Measurements from ENCODE around the gene ANKRD13A. TPM values are rescaled to one million over a fixed set of nuclear protein-coding genes. Genes with fewer than 3 reads are reported as not detected.

ANKRD13A gene
- total and polyA plus RNA-seq, 2 of the 13 experiments (the other 11 are each of a cell fraction or from before 2014, with no cell fraction given): 34.1 to 41.6 TPM

DNA sequence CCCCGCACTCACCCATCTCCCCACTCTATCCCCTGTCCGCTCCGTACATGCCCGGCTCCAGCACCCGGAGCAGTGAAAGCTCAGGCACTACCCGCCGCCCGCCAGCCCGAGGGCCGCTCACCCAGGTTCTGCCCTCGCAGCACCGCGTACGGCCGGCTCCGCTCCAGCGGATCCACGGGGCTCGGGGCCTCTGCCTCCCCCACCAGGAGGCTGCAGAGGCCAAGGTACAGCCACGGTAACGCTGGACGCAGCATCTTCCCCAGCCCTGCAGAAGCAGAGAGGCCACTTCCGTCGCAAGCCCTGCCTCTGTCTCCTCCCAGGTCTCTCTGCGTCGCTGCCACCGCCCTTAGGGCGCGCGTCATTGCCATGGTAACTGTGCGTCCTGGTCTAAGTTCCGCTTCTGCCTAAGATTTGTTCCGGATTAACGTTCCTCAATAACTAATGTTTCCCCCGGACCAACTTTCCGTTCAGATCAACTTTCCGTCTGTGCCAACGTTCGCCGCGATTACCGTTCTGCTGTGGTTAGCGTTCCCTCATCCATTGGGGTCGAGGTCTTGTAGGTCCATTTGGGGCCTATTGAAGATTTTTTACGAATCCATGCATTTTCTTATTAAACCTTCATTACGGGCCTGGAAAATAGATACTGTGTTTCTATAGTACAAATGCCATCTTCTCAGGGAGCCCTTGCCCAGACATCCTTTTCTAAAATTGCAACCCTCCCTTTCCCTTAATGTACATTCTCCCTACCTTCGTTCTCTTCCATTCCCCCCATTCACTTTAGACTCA is 49.2 kb downstream of the ANKRD13A start, which contains the start of gene C12orf76 (continued):
- TF ChIP-seq, protein P1, sequence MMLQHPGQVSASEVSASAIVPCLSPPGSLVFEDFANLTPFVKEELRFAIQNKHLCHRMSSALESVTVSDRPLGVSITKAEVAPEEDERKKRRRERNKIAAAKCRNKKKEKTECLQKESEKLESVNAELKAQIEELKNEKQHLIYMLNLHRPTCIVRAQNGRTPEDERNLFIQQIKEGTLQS (CRISPR knock-in tag; IDR thresholded peaks at IDR 0.05): 0 out of 2 replicates have a peak, but pooled peaks have one; percentile 32
- TF ChIP-seq ZNF878 (CRISPR knock-in tag; IDR thresholded peaks at IDR 0.05) (peak; percentile 88; the same call in 1 of the 2 replicates), SOX5 (CRISPR knock-in tag; IDR thresholded peaks at IDR 0.05; ENCODE audit: borderline replicate concordance) (peak; percentile 76), CHCHD3 (CRISPR knock-in tag; IDR thresholded peaks at IDR 0.05) (no peak), ZNF496 (CRISPR knock-in tag; IDR thresholded peaks at IDR 0.05; ENCODE audit: insufficient replicate concordance) (no peak), STAG1 (CRISPR knock-in tag; IDR thresholded peaks at IDR 0.05) (peak; percentile 50), NCOA1 (CRISPR knock-in tag; IDR thresholded peaks at IDR 0.05) (peak; percentile 75; the same call in 1 of the 2 replicates), ARNT2 (CRISPR knock-in tag; IDR thresholded peaks at IDR 0.05; ENCODE audit: low read depth) (peak; percentile 80), HNRNPL (IDR thresholded peaks at IDR 0.05; ENCODE audit: low read depth, low read length) (0 out of 2 replicates have a peak, but pooled peaks have one; percentile 45), ZNF274 (CRISPR knock-in tag; IDR thresholded peaks at IDR 0.05) (peak; percentile 84; the same call in 1 of the 2 replicates), ZNF772 (CRISPR knock-in tag; IDR thresholded peaks at IDR 0.05) (peak; percentile 71; the same call in 1 of the 2 replicates)
- TF ChIP-seq, protein P2, sequence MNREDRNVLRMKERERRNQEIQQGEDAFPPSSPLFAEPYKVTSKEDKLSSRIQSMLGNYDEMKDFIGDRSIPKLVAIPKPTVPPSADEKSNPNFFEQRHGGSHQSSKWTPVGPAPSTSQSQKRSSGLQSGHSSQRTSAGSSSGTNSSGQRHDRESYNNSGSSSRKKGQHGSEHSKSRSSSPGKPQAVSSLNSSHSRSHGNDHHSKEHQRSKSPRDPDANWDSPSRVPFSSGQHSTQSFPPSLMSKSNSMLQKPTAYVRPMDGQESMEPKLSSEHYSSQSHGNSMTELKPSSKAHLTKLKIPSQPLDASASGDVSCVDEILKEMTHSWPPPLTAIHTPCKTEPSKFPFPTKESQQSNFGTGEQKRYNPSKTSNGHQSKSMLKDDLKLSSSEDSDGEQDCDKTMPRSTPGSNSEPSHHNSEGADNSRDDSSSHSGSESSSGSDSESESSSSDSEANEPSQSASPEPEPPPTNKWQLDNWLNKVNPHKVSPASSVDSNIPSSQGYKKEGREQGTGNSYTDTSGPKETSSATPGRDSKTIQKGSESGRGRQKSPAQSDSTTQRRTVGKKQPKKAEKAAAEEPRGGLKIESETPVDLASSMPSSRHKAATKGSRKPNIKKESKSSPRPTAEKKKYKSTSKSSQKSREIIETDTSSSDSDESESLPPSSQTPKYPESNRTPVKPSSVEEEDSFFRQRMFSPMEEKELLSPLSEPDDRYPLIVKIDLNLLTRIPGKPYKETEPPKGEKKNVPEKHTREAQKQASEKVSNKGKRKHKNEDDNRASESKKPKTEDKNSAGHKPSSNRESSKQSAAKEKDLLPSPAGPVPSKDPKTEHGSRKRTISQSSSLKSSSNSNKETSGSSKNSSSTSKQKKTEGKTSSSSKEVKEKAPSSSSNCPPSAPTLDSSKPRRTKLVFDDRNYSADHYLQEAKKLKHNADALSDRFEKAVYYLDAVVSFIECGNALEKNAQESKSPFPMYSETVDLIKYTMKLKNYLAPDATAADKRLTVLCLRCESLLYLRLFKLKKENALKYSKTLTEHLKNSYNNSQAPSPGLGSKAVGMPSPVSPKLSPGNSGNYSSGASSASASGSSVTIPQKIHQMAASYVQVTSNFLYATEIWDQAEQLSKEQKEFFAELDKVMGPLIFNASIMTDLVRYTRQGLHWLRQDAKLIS (CRISPR knock-in tag; IDR thresholded peaks at IDR 0.05): no peak
- TF ChIP-seq, protein P3, sequence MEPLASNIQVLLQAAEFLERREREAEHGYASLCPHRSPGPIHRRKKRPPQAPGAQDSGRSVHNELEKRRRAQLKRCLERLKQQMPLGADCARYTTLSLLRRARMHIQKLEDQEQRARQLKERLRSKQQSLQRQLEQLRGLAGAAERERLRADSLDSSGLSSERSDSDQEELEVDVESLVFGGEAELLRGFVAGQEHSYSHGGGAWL (CRISPR knock-in tag; IDR thresholded peaks at IDR 0.05): peak; percentile 75; the same call in 1 of the 2 replicates
- TF ChIP-seq, protein P4, sequence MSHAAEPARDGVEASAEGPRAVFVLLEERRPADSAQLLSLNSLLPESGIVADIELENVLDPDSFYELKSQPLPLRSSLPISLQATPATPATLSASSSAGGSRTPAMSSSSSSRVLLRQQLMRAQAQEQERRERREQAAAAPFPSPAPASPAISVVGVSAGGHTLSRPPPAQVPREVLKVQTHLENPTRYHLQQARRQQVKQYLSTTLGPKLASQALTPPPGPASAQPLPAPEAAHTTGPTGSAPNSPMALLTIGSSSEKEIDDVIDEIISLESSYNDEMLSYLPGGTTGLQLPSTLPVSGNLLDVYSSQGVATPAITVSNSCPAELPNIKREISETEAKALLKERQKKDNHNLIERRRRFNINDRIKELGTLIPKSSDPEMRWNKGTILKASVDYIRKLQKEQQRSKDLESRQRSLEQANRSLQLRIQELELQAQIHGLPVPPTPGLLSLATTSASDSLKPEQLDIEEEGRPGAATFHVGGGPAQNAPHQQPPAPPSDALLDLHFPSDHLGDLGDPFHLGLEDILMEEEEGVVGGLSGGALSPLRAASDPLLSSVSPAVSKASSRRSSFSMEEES (CRISPR knock-in tag; IDR thresholded peaks at IDR 0.05): 0 out of 2 replicates have a peak, but pooled peaks have one; percentile 54
- TF ChIP-seq, protein P5, sequence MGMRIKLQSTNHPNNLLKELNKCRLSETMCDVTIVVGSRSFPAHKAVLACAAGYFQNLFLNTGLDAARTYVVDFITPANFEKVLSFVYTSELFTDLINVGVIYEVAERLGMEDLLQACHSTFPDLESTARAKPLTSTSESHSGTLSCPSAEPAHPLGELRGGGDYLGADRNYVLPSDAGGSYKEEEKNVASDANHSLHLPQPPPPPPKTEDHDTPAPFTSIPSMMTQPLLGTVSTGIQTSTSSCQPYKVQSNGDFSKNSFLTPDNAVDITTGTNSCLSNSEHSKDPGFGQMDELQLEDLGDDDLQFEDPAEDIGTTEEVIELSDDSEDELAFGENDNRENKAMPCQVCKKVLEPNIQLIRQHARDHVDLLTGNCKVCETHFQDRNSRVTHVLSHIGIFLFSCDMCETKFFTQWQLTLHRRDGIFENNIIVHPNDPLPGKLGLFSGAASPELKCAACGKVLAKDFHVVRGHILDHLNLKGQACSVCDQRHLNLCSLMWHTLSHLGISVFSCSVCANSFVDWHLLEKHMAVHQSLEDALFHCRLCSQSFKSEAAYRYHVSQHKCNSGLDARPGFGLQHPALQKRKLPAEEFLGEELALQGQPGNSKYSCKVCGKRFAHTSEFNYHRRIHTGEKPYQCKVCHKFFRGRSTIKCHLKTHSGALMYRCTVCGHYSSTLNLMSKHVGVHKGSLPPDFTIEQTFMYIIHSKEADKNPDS (CRISPR knock-in tag; IDR thresholded peaks at IDR 0.05): peak; percentile 71; the same call in 1 of the 2 replicates
- TF ChIP-seq, protein P6, sequence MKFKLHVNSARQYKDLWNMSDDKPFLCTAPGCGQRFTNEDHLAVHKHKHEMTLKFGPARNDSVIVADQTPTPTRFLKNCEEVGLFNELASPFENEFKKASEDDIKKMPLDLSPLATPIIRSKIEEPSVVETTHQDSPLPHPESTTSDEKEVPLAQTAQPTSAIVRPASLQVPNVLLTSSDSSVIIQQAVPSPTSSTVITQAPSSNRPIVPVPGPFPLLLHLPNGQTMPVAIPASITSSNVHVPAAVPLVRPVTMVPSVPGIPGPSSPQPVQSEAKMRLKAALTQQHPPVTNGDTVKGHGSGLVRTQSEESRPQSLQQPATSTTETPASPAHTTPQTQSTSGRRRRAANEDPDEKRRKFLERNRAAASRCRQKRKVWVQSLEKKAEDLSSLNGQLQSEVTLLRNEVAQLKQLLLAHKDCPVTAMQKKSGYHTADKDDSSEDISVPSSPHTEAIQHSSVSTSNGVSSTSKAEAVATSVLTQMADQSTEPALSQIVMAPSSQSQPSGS (CRISPR knock-in tag; IDR thresholded peaks at IDR 0.05): peak; percentile 87
- TF ChIP-seq, protein P7, sequence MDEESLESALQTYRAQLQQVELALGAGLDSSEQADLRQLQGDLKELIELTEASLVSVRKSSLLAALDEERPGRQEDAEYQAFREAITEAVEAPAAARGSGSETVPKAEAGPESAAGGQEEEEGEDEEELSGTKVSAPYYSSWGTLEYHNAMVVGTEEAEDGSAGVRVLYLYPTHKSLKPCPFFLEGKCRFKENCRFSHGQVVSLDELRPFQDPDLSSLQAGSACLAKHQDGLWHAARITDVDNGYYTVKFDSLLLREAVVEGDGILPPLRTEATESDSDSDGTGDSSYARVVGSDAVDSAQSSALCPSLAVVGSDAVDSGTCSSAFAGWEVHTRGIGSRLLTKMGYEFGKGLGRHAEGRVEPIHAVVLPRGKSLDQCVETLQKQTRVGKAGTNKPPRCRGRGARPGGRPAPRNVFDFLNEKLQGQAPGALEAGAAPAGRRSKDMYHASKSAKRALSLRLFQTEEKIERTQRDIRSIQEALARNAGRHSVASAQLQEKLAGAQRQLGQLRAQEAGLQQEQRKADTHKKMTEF (CRISPR knock-in tag; IDR thresholded peaks at IDR 0.05): peak; percentile 82

All from HepG2 (cell line).